K562 (cell line): ENCODE measurements around the gene CEP85L. TPM values are rescaled to one million over a fixed set of nuclear protein-coding genes. Genes with fewer than 3 reads are reported as not detected.

Experiments
- BACH1 ChIP-seq: fragments of 200-800 bp; sonication (Bioruptor generic); IDR thresholded peaks from 2 replicates; pipeline ENCODE4 v1.6.1; 2016; ENCODE audit warnings: missing genetic modification characterization, missing compliant biosample characterization
- CC2D1A ChIP-seq: fragments of 450-650 bp; IDR thresholded peaks from 2 replicates; pipeline ENCODE4 v1.6.1; 2017; ENCODE audit warnings: mild to moderate bottlenecking
- CTCF ChIP-seq, 3 experiments: IDR thresholded peaks in 2 of 3; conservative IDR thresholded peaks in 1 of 3; 2 replicates each; pipeline ENCODE4 v1.5.1; 2011 to 2012; ENCODE audit warnings: low read length in 3 of 3, mild to moderate bottlenecking in 3 of 3, control low read depth in 2 of 3, improper control_type of control experiment in 1 of 3, inconsistent platforms in 1 of 3, low read depth in 1 of 3, mixed read lengths in 1 of 3, moderate library complexity in 1 of 3; ENCODE audit not compliant: insufficient read depth in 2 of 3
- CUX1 ChIP-seq: fragments of 200-800 bp; sonication (Bioruptor generic); IDR thresholded peaks from 2 replicates; pipeline ENCODE4 v1.6.1; 2016; ENCODE audit warnings: missing genetic modification characterization, missing compliant biosample characterization
- E2F5 ChIP-seq: sonication (generic); formaldehyde crosslinking; IDR thresholded peaks from 2 replicates; pipeline ENCODE4 v1.8.0; 2022; ENCODE audit warnings: mild to moderate bottlenecking, missing genetic modification reagents
- EHMT2 ChIP-seq: fragments of 450-650 bp; IDR thresholded peaks from 2 replicates; pipeline ENCODE4 v1.6.1; 2018; ENCODE audit warnings: antibody characterized with exemption
- HDGF ChIP-seq: fragments of 450-650 bp; IDR thresholded peaks from 2 replicates; pipeline ENCODE4 v1.6.1; 2016
- MAZ ChIP-seq, 2 experiments: fragments of 450-650 bp in 1 of 2; sonication (generic) in 1 of 2; formaldehyde crosslinking; IDR thresholded peaks in 1 of 2; conservative IDR thresholded peaks in 1 of 2; 2 replicates each; pipeline versions ENCODE4 v1.4.0 to v1.5.0; 2020; ENCODE audit warnings: mild to moderate bottlenecking in 1 of 2, missing genetic modification reagents in 1 of 2
- MTA2 ChIP-seq: fragments of 450-650 bp; IDR thresholded peaks from 2 replicates; pipeline ENCODE4 v1.6.1; 2016; ENCODE audit warnings: low read depth
- NBN ChIP-seq: fragments of 450-650 bp; IDR thresholded peaks from 2 replicates; pipeline ENCODE4 v1.6.1; 2016; ENCODE audit warnings: low read depth, mild to moderate bottlenecking
- PML ChIP-seq: IDR thresholded peaks from 2 replicates; pipeline ENCODE4 v1.6.1; 2012; ENCODE audit warnings: low read length, inconsistent platforms
- POLR2AphosphoS2 ChIP-seq: IDR thresholded peaks from 2 replicates; pipeline ENCODE4 v1.6.1; 2012; ENCODE audit warnings: low read length, improper control_type of control experiment
- SAFB ChIP-seq: fragments of 200-400 bp; formaldehyde crosslinking; IDR thresholded peaks from 2 replicates; pipeline ENCODE4 v1.6.1; 2017; ENCODE audit warnings: low read depth, low read length, borderline replicate concordance
- SRF ChIP-seq, 2 experiments: fragments of 250-450, 450-650 bp in 1 of 2; sonication (Bioruptor Pico) in 1 of 2; sonication (generic) in 1 of 2; formaldehyde crosslinking; IDR thresholded peaks; 2 replicates each; pipeline versions ENCODE4 v1.5.0 to v1.5.1; 2020 to 2022; ENCODE audit warnings: mild to moderate bottlenecking in 1 of 2, missing genetic modification reagents in 1 of 2
- ZC3H4 ChIP-seq: sonication (generic); formaldehyde crosslinking; IDR thresholded peaks from 2 replicates; pipeline ENCODE4 v1.9.0; 2021; ENCODE audit warnings: missing genetic modification reagents, borderline replicate concordance
- ZNF24 ChIP-seq: fragments of 450-650 bp; IDR thresholded peaks from 2 replicates; pipeline ENCODE4 v1.6.1; 2016
- ZNF57 ChIP-seq: fragments of 450-650 bp; formaldehyde crosslinking; IDR thresholded peaks from 2 replicates; pipeline ENCODE4 v1.4.0; 2020; ENCODE audit warnings: mild to moderate bottlenecking, moderate library complexity
- polyA plus RNA-seq, 8 experiments: library from polyadenylated mRNA; depleted of rRNA in 4 of 8; stranded (reverse) in 5 of 8; unstranded in 3 of 8; fragments of >200 nt; fragmentation: Nextera tagmentation in 2 of 8; fragmentation: Illumina TruSeq in 1 of 8; extraction: Ambion mirVana in 2 of 8; extraction: Trizol in 1 of 8; gene quantifications; 2 replicates each; pipeline versions ENCODE4 v1.2.1 to v1.2.3, GENCODE V29; 2011 to 2014; ENCODE audit warnings: inconsistent platforms in 1 of 8, missing spikeins in 1 of 8
- total RNA-seq, 7 experiments: library from RNA; depleted of rRNA in 6 of 7; stranded (reverse); fragments of >200 nt in 6 of 7; fragmentation: Illumina TruSeq in 2 of 7; extraction: Trizol in 2 of 7; gene quantifications; 2 replicates each; pipeline versions ENCODE4 v1.2.1 to v1.2.3, GENCODE V29; 2011 to 2021; ENCODE audit warnings: low replicate concordance in 1 of 7
- TF ChIP-seq, protein P1 (sequence below): fragments of 250-450 bp; sonication (Bioruptor Pico); IDR thresholded peaks from 2 replicates; pipeline ENCODE4 v1.8.0; 2021; ENCODE audit warnings: mild to moderate bottlenecking, moderate library complexity

The CEP85L gene
- total and polyA plus RNA-seq, 9 of the 15 experiments (the other 6 are each of a cell fraction or from before 2014, with no cell fraction given), result 4.5 to 15.8 (median 8.3) TPM

DNA sequence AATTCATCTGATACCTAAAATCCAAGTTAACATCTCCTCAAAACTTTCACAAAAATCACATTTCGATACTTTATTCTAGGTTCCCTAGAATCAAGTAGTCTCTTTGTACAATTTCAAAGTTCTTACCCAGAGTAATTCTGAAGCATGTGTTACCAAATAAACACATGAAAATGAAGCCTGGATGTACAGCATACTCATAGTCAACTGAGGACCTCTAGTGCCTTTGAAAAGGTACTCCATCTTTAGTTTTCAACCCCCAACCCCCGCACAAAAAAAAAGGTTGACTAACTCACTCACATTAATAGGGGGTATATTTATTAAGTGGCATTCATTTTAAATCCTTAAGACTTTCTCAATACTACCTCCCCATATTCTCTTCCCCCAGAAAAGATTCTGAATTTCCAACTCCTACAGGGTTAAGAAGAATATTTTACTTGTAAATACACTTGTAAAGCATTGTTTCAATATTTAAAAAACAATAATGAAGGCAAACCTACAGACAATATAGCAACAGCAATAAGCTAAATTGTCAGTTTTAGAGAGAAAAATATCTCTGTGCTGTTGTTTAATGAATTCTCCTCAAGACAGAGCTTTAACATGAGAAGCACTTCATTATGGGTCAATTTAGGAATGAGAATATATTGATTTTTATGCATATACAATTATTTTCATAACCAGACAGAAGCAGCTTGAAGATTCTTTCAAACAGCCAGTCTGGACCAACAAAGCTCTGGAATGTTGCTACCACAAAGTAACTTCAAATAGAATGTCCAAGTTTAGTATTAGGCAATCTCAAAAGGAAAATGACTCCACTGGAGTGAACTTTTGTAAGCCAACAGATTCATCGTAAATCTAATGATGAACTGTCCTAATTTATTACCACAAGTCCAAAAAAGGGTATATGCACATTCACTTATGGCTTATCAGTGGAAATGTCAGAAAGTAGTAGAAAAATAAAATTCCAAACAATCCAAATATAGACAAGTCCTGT lies 100.0 kb downstream of the CEP85L start (continued):
- TF ChIP-seq ZNF24, result no peak
- TF ChIP-seq CTCF (IDR thresholded peaks at IDR 0.05 in 2 of 3, conservative IDR thresholded peaks at IDR 0.05 in 1 of 3; ENCODE audit: insufficient read depth in 2 of 3, low read depth in 1 of 3, low read length in 3 of 3), result peak; percentile 55 to 75 (median 63); a peak in 5 of 6 replicates
- 0 out of 4 replicates have a peak, but pooled peaks of 1 of the 2 experiments have one; percentile 59 for TF ChIP-seq MAZ (CRISPR knock-in tag; conservative IDR thresholded peaks at IDR 0.05 in 1 of 2, IDR thresholded peaks at IDR 0.05 in 1 of 2)
- no peak for TF ChIP-seq E2F5 (CRISPR knock-in tag)
- no peak for TF ChIP-seq HDGF
- TF ChIP-seq, protein P1, sequence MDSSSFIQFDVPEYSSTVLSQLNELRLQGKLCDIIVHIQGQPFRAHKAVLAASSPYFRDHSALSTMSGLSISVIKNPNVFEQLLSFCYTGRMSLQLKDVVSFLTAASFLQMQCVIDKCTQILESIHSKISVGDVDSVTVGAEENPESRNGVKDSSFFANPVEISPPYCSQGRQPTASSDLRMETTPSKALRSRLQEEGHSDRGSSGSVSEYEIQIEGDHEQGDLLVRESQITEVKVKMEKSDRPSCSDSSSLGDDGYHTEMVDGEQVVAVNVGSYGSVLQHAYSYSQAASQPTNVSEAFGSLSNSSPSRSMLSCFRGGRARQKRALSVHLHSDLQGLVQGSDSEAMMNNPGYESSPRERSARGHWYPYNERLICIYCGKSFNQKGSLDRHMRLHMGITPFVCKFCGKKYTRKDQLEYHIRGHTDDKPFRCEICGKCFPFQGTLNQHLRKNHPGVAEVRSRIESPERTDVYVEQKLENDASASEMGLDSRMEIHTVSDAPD (CRISPR knock-in tag), result no peak
- TF ChIP-seq CC2D1A, result peak; percentile 48; the same call in 1 of the 2 replicates
- no peak for TF ChIP-seq EHMT2
- no peak for TF ChIP-seq ZC3H4 (CRISPR knock-in tag)
- TF ChIP-seq MTA2, result no peak
- TF ChIP-seq SAFB, result no peak
- no peak for TF ChIP-seq PML
- TF ChIP-seq CUX1, result no peak
- no peak for TF ChIP-seq NBN
- TF ChIP-seq POLR2AphosphoS2, result no peak
- peak; percentile 34; the same call in 1 of the 2 replicates for TF ChIP-seq BACH1 (tag)
- TF ChIP-seq SRF (CRISPR knock-in tag; IDR thresholded peaks at IDR 0.05), result 0 out of 4 replicates have a peak, but pooled peaks of 1 of the 2 experiments have one; percentile 20
- TF ChIP-seq ZNF57 (CRISPR knock-in tag), result no peak
